ENCODE results near the gene SULF2.

- TF ChIP-seq GATA3 (IDR thresholded peaks at IDR 0.05; ENCODE audit: low read depth, low read length), result no peak; the same call in 1 of the 2 replicates
- peak; percentile 53 for TF ChIP-seq GATA2 (IDR thresholded peaks at IDR 0.05; ENCODE audit: low read depth, low read length)
Measured at GRCh38 chr20:47782920-47783552, 2.2 kb downstream of the SULF2 start.

All from SH-SY5Y (cell line).